Stimulated activated CD8-positive, alpha-beta memory T cell treated with anti-CD3 and anti-CD28 coated beads, Interleukin-4, amount 100 ng/mL, for 1 hour (primary cell): Measurements from ENCODE around the gene SRPK1.
A peak's percentile ranks its signal among the peaks of the same experiment; 100 is the strongest.
"Not testable (repeated sequence)": the region's sequence is repeated elsewhere in the genome, so short reads cannot be mapped to it uniquely, and the experiment has no call there.

Source experiments
- DNase-seq, 2 donors: peaks; one replicate each; pipeline ENCODE4 v3.0.0-alpha.2; 2020; ENCODE audit warnings: low read depth in 2 of 2, low spot score in 1 of 2

Gene SRPK1

GRCh38 chr6:35931873-35932272 is 11.0 kb upstream of the SRPK1 start:
- not testable (repeated sequence) for DNase-seq

GRCh38 chr6:35931120-35931561 is 10.2 kb upstream of the SRPK1 start:
- DNase-seq, result no peak

GRCh38 chr6:35929601-35930000 is 8.7 kb upstream of the SRPK1 start:
- no peak for DNase-seq

GRCh38 chr6:35926509-35927215 is 5.8 kb upstream of the SRPK1 start:
- DNase-seq, result no peak

- no peak for DNase-seq
Observed at GRCh38 chr6:35925961-35926360, 5.1 kb upstream of the SRPK1 start.

- no peak for DNase-seq
Observed at GRCh38 chr6:35924146-35924545, 3.2 kb upstream of the SRPK1 start.

GRCh38 chr6:35922139-35922554 is 1.2 kb upstream of the SRPK1 start:
- no peak for DNase-seq

- DNase-seq, result peak; percentile 15 to 23
Observed at GRCh38 chr6:35919827-35920751, 809 bp downstream of the SRPK1 start.

GRCh38 chr6:35919085-35919826 is 1.6 kb downstream of the SRPK1 start:
- no peak for DNase-seq

- DNase-seq, result not testable (repeated sequence)
Observed at GRCh38 chr6:35916893-35917292, 4.0 kb downstream of the SRPK1 start.

- DNase-seq, result no peak
Observed at GRCh38 chr6:35916056-35916455, 4.8 kb downstream of the SRPK1 start.

- DNase-seq, result no peak
Observed at GRCh38 chr6:35914536-35914935, 6.4 kb downstream of the SRPK1 start.

- DNase-seq, result no peak
Observed at GRCh38 chr6:35911871-35912653, 8.8 kb downstream of the SRPK1 start.

GRCh38 chr6:35909571-35909970 is 11.3 kb downstream of the SRPK1 start:
- not testable (repeated sequence) for DNase-seq

- not testable (repeated sequence) for DNase-seq
Observed at GRCh38 chr6:35908753-35909401, 12.0 kb downstream of the SRPK1 start.

- no peak for DNase-seq
Observed at GRCh38 chr6:35907750-35908149, 13.1 kb downstream of the SRPK1 start.

GRCh38 chr6:35906499-35906846 is 14.4 kb downstream of the SRPK1 start:
- DNase-seq, result no peak

GRCh38 chr6:35905841-35906498 is 14.9 kb downstream of the SRPK1 start:
- no peak for DNase-seq

GRCh38 chr6:35905141-35905785 is 15.6 kb downstream of the SRPK1 start:
- no peak for DNase-seq
